SK-N-SH (cell line): ENCODE data around the gene HK1. TPM values are rescaled to one million over a fixed set of nuclear protein-coding genes. Genes with fewer than 3 reads are reported as not detected.

Experiments
- CTCF ChIA-PET: fragments of 300-600, 350-600 bp; formaldehyde crosslinking; extraction: SDS; loops from one replicate; lab custom pipeline; 2021; lab: Yijun Ruan, JAX
- POLR2A ChIA-PET: fragments of 350-600 bp; sonication (Branson Sonifier 250); formaldehyde crosslinking; extraction: SDS; loops from one replicate; lab custom pipeline; 2020; ENCODE audit warnings: antibody characterized with exemption, inconsistent platforms; lab: Yijun Ruan, JAX
- DNase-seq: peaks from one replicate; pipeline ENCODE4 v3.0.0; 2012
- H2AFZ ChIP-seq: fragments of 200-600 bp; sonication (generic); 2 replicates; pipeline ENCODE4 v1.8.1; 2016; ENCODE audit warnings: antibody characterized with exemption, mild to moderate bottlenecking, low read depth
- H3F3A ChIP-seq: fragments of 200-600 bp; sonication (generic); replicated peaks from 2 replicates; pipeline ENCODE3; 2016; ENCODE audit warnings: antibody characterized with exemption, mild to moderate bottlenecking; ENCODE audit not compliant: insufficient read depth
- H3K27ac ChIP-seq, 2 experiments: fragments of 200-500 bp in 1 of 2; fragments of 200-600 bp in 1 of 2; sonication (Bioruptor generic) in 1 of 2; sonication (generic), shearing (Covaris generic) in 1 of 2; 2 replicates each; pipeline versions ENCODE4 v1.5.1 to v1.6.1; 2014 to 2016; ENCODE audit warnings: low read depth in 2 of 2, inconsistent platforms in 1 of 2, low read length in 1 of 2, mild to moderate bottlenecking in 1 of 2, mixed read lengths in 1 of 2
- H3K27me3 ChIP-seq: fragments of 200-600 bp; sonication (generic), shearing (Covaris generic); 2 replicates; pipeline ENCODE4 v1.6.1; 2016; ENCODE audit warnings: mixed run types; ENCODE audit not compliant: insufficient read depth
- H3K36me3 ChIP-seq, 2 experiments: fragments of 200-500 bp in 1 of 2; fragments of 200-600 bp in 1 of 2; sonication (Bioruptor generic) in 1 of 2; sonication (generic) in 1 of 2; replicated peaks in 1 of 2; 2 replicates each; pipeline versions ENCODE3 to v1.5.1; 2014 to 2016; ENCODE audit warnings: low read length in 1 of 2, mild to moderate bottlenecking in 1 of 2; ENCODE audit not compliant: insufficient read depth in 2 of 2, control insufficient read depth in 1 of 2
- H3K4me1 ChIP-seq, 2 experiments: fragments of 200-500 bp in 1 of 2; fragments of 200-600 bp in 1 of 2; sonication (Bioruptor generic) in 1 of 2; sonication (generic), shearing (Covaris generic) in 1 of 2; 2 replicates each; pipeline versions ENCODE4 v1.5.1 to v1.6.1; 2014 to 2016; ENCODE audit warnings: low read depth in 1 of 2, low read length in 1 of 2, mixed run types in 1 of 2; ENCODE audit not compliant: insufficient read depth in 2 of 2, control insufficient read depth in 1 of 2
- H3K4me2 ChIP-seq: fragments of 200-600 bp; sonication (generic), shearing (Covaris generic); 2 replicates; pipeline ENCODE4 v1.6.1; 2017; ENCODE audit warnings: mixed run types
- H3K4me3 ChIP-seq, 2 experiments: fragments of 200-500 bp in 1 of 2; fragments of 200-600 bp in 1 of 2; sonication (Bioruptor generic) in 1 of 2; sonication (generic), shearing (Covaris generic) in 1 of 2; 2 replicates each; pipeline versions ENCODE4 v1.5.1 to v1.8.1; 2014 to 2016; ENCODE audit warnings: low read depth in 2 of 2, inconsistent platforms in 1 of 2, low read length in 1 of 2, mild to moderate bottlenecking in 1 of 2, mixed read lengths in 1 of 2, moderate library complexity in 1 of 2
- H3K79me2 ChIP-seq: fragments of 200-600 bp; sonication (generic); 2 replicates; pipeline ENCODE4 v1.8.1; 2017; ENCODE audit warnings: mild to moderate bottlenecking; ENCODE audit not compliant: insufficient read depth
- H3K9ac ChIP-seq: fragments of 200-600 bp; sonication (generic); 2 replicates; pipeline ENCODE4 v1.6.1; 2017; ENCODE audit warnings: mixed run types
- H3K9me2 ChIP-seq: fragments of 200-600 bp; sonication (generic); 2 replicates; pipeline ENCODE4 v1.6.1; 2017; ENCODE audit warnings: mixed run types
- H3K9me3 ChIP-seq: fragments of 200-600 bp; sonication (generic); 2 replicates; pipeline ENCODE4 v1.6.1; 2017; ENCODE audit warnings: mixed run types, mild to moderate bottlenecking, moderate library complexity
- H4K20me1 ChIP-seq: fragments of 200-600 bp; sonication (generic); 2 replicates; pipeline ENCODE4 v1.6.1; 2017; ENCODE audit warnings: mild to moderate bottlenecking, mixed run types; ENCODE audit not compliant: insufficient read depth
- CHD2 ChIP-seq: fragments of 150-350 bp; IDR thresholded peaks from 2 replicates; pipeline ENCODE4 v1.6.1; 2018; ENCODE audit warnings: low read length; ENCODE audit not compliant: partially characterized antibody
- ELF1 ChIP-seq: IDR thresholded peaks from 2 replicates; pipeline ENCODE4 v1.4.0; 2012
- EP300 ChIP-seq, 2 experiments: IDR thresholded peaks; 2 replicates each; pipeline versions ENCODE4 v1.4.0 to v1.6.1; 2012; ENCODE audit warnings: borderline replicate concordance in 1 of 2, low read depth in 1 of 2, low read length in 1 of 2
- FOXM1 ChIP-seq: IDR thresholded peaks from 2 replicates; pipeline ENCODE4 v1.4.0; 2012; ENCODE audit warnings: low read depth, mild to moderate bottlenecking
- GABPA ChIP-seq: IDR thresholded peaks from 2 replicates; pipeline ENCODE4 v1.4.0; 2012; ENCODE audit warnings: low read depth, mild to moderate bottlenecking
- JUND ChIP-seq: IDR thresholded peaks from 2 replicates; pipeline ENCODE4 v1.4.0; 2012
- MXI1 ChIP-seq: IDR thresholded peaks from 2 replicates; pipeline ENCODE4 v1.6.1; 2012; ENCODE audit warnings: mild to moderate bottlenecking, low read depth, low read length, improper control_type of control experiment
- NRF1 ChIP-seq: IDR thresholded peaks from 2 replicates; pipeline ENCODE4 v1.6.1; 2012; ENCODE audit warnings: low read depth, mild to moderate bottlenecking, low read length
- RXRA ChIP-seq: IDR thresholded peaks from 2 replicates; pipeline ENCODE4 v1.4.0; 2012; ENCODE audit warnings: low read depth, mild to moderate bottlenecking, borderline replicate concordance
- SMC3 ChIP-seq: IDR thresholded peaks from 2 replicates; pipeline ENCODE4 v1.6.1; 2012; ENCODE audit warnings: low read depth, low read length, improper control_type of control experiment
- TAF1 ChIP-seq: IDR thresholded peaks from 2 replicates; pipeline ENCODE4 v1.6.1; 2012; ENCODE audit warnings: low read depth, mild to moderate bottlenecking, low read length, moderate library complexity, borderline replicate concordance
- TCF12 ChIP-seq: IDR thresholded peaks from 2 replicates; pipeline ENCODE4 v1.4.0; 2012
- YY1 ChIP-seq: IDR thresholded peaks from 2 replicates; pipeline ENCODE4 v1.4.0; 2012; ENCODE audit warnings: low read depth, mild to moderate bottlenecking
- WGBS: methylation state at CpG from one replicate; pipeline ENCODE4 v1.1.6; 2017; ENCODE audit warnings: low lambda C conversion rate; 5-methylcytosine and 5-hydroxymethylcytosine counted together
- polyA plus RNA-seq, 3 experiments: library from polyadenylated mRNA; depleted of rRNA; stranded (reverse); fragments of >200 nt; gene quantifications; 2 replicates each; pipeline ENCODE4 v1.2.3, GENCODE V29; 2012
- TF ChIP-seq, protein P1 (sequence below): IDR thresholded peaks from 2 replicates; pipeline ENCODE4 v1.6.1; 2012; ENCODE audit warnings: mild to moderate bottlenecking, low read depth, low read length, moderate library complexity
- TF ChIP-seq, protein P2 (sequence below): IDR thresholded peaks from 2 replicates; pipeline ENCODE4 v1.4.0; 2012; ENCODE audit warnings: low read depth, borderline replicate concordance

HK1 gene
- polyA plus RNA-seq, 1 of the 3 experiments (the other 2 are of a cell fraction) = 38.7 TPM

DNA sequence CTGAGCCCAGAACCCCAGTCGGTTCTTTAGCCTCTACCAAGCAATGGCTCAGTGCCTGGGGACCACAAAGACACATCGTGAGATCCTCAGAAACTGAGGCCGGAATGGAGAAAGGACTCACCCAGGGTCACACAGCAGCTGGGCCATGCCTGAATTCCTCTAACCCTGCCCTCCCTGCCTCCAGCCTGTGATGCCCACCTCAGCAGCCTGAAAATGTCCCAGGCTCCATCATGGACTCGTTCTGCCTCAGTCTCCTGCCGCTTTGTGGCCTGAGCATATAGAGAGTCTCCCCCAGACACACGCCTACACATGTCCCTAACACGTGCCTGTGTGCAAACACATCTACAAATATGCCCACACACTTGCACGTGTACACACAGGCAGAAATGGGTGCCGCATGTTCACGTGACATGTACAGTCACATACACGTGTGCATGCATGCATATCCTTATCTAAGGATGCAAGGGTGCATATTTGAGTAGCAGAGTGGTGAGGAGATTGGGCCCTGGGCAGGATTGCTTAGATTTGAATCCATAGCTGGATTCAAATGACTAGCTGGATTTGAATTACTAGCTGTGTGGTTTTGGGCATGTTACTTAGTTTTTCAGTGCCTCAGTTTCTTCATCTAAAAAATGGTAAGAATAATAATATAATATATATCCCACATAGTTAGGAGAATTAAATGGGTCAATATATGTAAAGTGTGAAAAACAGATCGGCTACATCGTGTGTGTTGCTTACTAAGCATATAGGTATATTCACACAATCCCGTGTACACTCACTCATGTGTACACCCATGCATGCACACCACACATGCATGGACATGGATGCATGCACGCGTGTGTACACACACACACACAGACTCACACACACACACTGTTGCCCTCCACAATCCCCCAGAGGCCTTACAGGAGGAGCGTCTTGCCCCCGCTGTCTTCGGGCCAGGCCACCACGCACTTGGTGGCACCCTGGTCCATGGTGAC lies 136.0 kb downstream of the HK1 start:
- POLR2A ChIA-PET = no interaction called here
- CTCF ChIA-PET = interaction anchor here (0.7 to 3.2 kb wide), 12 partner anchors 8 to 430 kb away, joined by 3 to 22 read pairs (median 6); no protein-coding TSS in a partner anchor

DNA sequence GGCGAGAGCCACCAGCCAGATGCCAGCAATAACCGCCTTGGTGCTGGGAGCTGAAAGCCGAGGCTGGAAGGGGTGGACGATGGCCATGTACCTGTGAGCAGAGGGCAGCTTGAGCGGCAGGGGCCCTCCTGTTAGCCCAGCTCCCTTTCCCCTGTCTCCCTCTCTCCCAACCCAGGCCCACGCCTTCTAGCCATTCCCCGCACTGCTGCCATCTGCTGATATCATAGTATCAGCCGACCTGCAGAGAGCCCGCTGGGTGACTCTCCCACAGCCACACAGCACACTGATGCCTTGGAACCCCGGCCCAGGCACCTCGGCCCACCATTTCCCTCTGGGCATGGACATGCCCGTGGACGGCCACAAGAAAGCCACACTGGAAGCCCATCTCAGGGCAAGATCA lies 136.8 kb downstream of the HK1 start:
- DNase-seq = peak; percentile 52

More for the DNA sequence above, 136.0 kb downstream of the HK1 start:
- no peaks in the 10 kb centered on the region for H4K20me1 ChIP-seq
- H3K79me2 ChIP-seq = no peaks in the 10 kb centered on the region
- H2AFZ ChIP-seq = no peak overlapping the region
- no peaks in the 10 kb centered on the region for H3K36me3 ChIP-seq
- no peaks in the 10 kb centered on the region for H3K9me2 ChIP-seq
- H3K4me2 ChIP-seq = no peak overlapping the region
- DNase-seq = no peak
- peaks cover 2% of the 10 kb centered on the region for H3F3A ChIP-seq
- H3K27ac ChIP-seq = no peak overlapping the region
- H3K4me3 ChIP-seq = no peak overlapping the region
- peaks cover 0 to 4% of the 10 kb centered on the region in 2 experiments; a peak in 1 of 4 replicates for H3K4me1 ChIP-seq
- no peak for TF ChIP-seq JUND
- TF ChIP-seq ELF1 = no peak
- TF ChIP-seq RXRA = no peak
- TF ChIP-seq SMC3 = no peak
- no peak for TF ChIP-seq MXI1
- TF ChIP-seq GABPA = no peak
- no peak overlapping the region for H3K9ac ChIP-seq
- no peaks in the 10 kb centered on the region for H3K27me3 ChIP-seq
- H3K9me3 ChIP-seq = no peaks in the 10 kb centered on the region
- WGBS = 77% methylated on average over 18 of the region's 20 CpGs

DNA sequence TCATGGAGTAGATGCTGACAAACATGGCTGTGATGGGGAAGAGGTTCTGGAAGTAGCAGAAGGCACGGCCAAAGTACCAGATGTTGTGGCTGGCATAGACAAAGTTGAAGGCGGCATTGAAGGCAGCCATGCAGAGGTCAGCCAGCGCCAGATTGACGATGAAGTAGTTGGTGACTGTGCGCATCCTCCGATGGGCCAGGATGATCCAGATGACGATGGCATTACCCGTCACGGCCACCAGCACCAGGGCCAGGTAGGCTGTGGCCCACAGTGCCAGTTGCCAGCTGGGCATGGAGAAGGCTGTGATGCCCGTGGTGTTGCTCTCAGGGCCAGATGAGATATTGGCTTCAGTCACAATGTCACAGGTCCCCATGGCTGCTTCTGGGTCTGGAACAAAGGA lies 137.7 kb downstream of the HK1 start:
- H3K9ac ChIP-seq = no peak overlapping the region
- no peaks in the 10 kb centered on the region for H4K20me1 ChIP-seq
- H2AFZ ChIP-seq = no peak overlapping the region
- no peaks in the 10 kb centered on the region for H3K36me3 ChIP-seq
- DNase-seq = no peak
- no peaks in the 10 kb centered on the region for H3K9me2 ChIP-seq
- H3K4me3 ChIP-seq = no peak overlapping the region
- ChIA-PET CTCF (interaction anchor here (0.9 to 4.6 kb wide), 4 partner anchors 8 to 92 kb away, joined by 3 to 22 read pairs (median 11); no protein-coding TSS in a partner anchor), POLR2A (no interaction called here)
- H3F3A ChIP-seq = no peaks in the 10 kb centered on the region
- no peaks in the 10 kb centered on the region for H3K9me3 ChIP-seq
- H3K27me3 ChIP-seq = no peaks in the 10 kb centered on the region
- H3K79me2 ChIP-seq = no peaks in the 10 kb centered on the region
- H3K4me2 ChIP-seq = no peak overlapping the region
- peaks cover 0 to 3% of the 10 kb centered on the region in 2 experiments; a peak in 1 of 4 replicates for H3K4me1 ChIP-seq
- H3K27ac ChIP-seq = no peak overlapping the region
- WGBS = 58% methylated on average over 2 of the region's 10 CpGs
- no peak for TF ChIP-seq TAF1
- no peak for TF ChIP-seq TCF12
- no peak for TF ChIP-seq NRF1
- TF ChIP-seq JUND = no peak
- TF ChIP-seq YY1 = no peak
- TF ChIP-seq RXRA = no peak
- no peak for TF ChIP-seq CHD2
- no peak for TF ChIP-seq EP300 (IDR thresholded peaks at IDR 0.05; ENCODE audit: borderline replicate concordance in 1 of 2, low read depth in 1 of 2, low read length in 1 of 2)
- TF ChIP-seq ELF1 = no peak
- TF ChIP-seq, protein P1, sequence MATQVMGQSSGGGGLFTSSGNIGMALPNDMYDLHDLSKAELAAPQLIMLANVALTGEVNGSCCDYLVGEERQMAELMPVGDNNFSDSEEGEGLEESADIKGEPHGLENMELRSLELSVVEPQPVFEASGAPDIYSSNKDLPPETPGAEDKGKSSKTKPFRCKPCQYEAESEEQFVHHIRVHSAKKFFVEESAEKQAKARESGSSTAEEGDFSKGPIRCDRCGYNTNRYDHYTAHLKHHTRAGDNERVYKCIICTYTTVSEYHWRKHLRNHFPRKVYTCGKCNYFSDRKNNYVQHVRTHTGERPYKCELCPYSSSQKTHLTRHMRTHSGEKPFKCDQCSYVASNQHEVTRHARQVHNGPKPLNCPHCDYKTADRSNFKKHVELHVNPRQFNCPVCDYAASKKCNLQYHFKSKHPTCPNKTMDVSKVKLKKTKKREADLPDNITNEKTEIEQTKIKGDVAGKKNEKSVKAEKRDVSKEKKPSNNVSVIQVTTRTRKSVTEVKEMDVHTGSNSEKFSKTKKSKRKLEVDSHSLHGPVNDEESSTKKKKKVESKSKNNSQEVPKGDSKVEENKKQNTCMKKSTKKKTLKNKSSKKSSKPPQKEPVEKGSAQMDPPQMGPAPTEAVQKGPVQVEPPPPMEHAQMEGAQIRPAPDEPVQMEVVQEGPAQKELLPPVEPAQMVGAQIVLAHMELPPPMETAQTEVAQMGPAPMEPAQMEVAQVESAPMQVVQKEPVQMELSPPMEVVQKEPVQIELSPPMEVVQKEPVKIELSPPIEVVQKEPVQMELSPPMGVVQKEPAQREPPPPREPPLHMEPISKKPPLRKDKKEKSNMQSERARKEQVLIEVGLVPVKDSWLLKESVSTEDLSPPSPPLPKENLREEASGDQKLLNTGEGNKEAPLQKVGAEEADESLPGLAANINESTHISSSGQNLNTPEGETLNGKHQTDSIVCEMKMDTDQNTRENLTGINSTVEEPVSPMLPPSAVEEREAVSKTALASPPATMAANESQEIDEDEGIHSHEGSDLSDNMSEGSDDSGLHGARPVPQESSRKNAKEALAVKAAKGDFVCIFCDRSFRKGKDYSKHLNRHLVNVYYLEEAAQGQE = no peak
- TF ChIP-seq, protein P2, sequence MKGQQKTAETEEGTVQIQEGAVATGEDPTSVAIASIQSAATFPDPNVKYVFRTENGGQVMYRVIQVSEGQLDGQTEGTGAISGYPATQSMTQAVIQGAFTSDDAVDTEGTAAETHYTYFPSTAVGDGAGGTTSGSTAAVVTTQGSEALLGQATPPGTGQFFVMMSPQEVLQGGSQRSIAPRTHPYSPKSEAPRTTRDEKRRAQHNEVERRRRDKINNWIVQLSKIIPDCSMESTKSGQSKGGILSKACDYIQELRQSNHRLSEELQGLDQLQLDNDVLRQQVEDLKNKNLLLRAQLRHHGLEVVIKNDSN = no peak
- no peak for TF ChIP-seq FOXM1

More for the DNA sequence above, 136.8 kb downstream of the HK1 start:
- CTCF ChIA-PET = interaction anchor here (0.9 to 3.2 kb wide), 7 partner anchors 23 to 328 kb away, joined by 3 to 22 read pairs (median 6); no protein-coding TSS in a partner anchor
- Histone ChIP-seq H3K4me1 (peaks cover 0 to 3% of the 10 kb centered on the region in 2 experiments; a peak in 1 of 4 replicates), H3K4me3 (no peak overlapping the region), H3K79me2 (no peaks in the 10 kb centered on the region), H3F3A (no peaks in the 10 kb centered on the region), H4K20me1 (no peaks in the 10 kb centered on the region), H3K9me2 (no peaks in the 10 kb centered on the region), H3K36me3 (no peaks in the 10 kb centered on the region), H2AFZ (no peak overlapping the region), H3K27me3 (no peaks in the 10 kb centered on the region), H3K27ac (no peak overlapping the region), H3K9me3 (no peaks in the 10 kb centered on the region), H3K4me2 (no peak overlapping the region), H3K9ac (no peak overlapping the region)
- no peak for TF ChIP-seq FOXM1
- WGBS = 81% methylated on average over 13 of the region's 13 CpGs
- POLR2A ChIA-PET = no interaction called here
